HepG2 (cell line): ENCODE measurements around the gene TAF3. TPM values are rescaled to one million over a fixed set of nuclear protein-coding genes. Genes with fewer than 3 reads are reported as not detected.

ENCODE experiments used
- EEA1 ChIP-seq: sonication (generic); formaldehyde crosslinking; IDR thresholded peaks from 2 replicates; pipeline ENCODE4 v1.5.1; 2020; ENCODE audit warnings: mild to moderate bottlenecking, missing genetic modification reagents, borderline replicate concordance
- KIAA2018 ChIP-seq: sonication (generic); formaldehyde crosslinking; IDR thresholded peaks from 2 replicates; pipeline ENCODE4 v1.5.0; 2020; ENCODE audit warnings: mild to moderate bottlenecking, missing genetic modification reagents, borderline replicate concordance
- MATR3 ChIP-seq: sonication (generic); formaldehyde crosslinking; IDR thresholded peaks from 2 replicates; pipeline ENCODE4 v1.4.0; 2020; ENCODE audit warnings: missing genetic modification reagents
- NBN ChIP-seq: fragments of 450-650 bp; conservative IDR thresholded peaks from 2 replicates; pipeline ENCODE4 v1.6.1; 2017
- NFE2 ChIP-seq: sonication (generic); formaldehyde crosslinking; IDR thresholded peaks from 2 replicates; pipeline ENCODE4 v1.4.0; 2020; ENCODE audit warnings: missing genetic modification reagents
- NFIB ChIP-seq: sonication (generic); formaldehyde crosslinking; IDR thresholded peaks from 2 replicates; pipeline ENCODE4 v1.9.0; 2021; ENCODE audit warnings: missing genetic modification reagents, mild to moderate bottlenecking, borderline replicate concordance
- NFKB2 ChIP-seq: sonication (generic); formaldehyde crosslinking; IDR thresholded peaks from 2 replicates; pipeline ENCODE4 v1.4.0; 2020; ENCODE audit warnings: missing genetic modification reagents, borderline replicate concordance
- SMARCC2 ChIP-seq: fragments of 450-650 bp; IDR thresholded peaks from 2 replicates; pipeline ENCODE4 v1.6.1; 2017; ENCODE audit warnings: antibody characterized with exemption, mild to moderate bottlenecking
- SOX5 ChIP-seq: IDR thresholded peaks from 2 replicates; pipeline ENCODE4 v1.6.1; 2016; ENCODE audit warnings: borderline replicate concordance
- SRSF4 ChIP-seq: fragments of 200-400 bp; formaldehyde crosslinking; IDR thresholded peaks from one replicate; pipeline ENCODE4 v1.6.1; 2018; ENCODE audit warnings: mild to moderate bottlenecking, low read depth, low read length, moderate library complexity; ENCODE audit not compliant: poor library complexity, severe bottlenecking
- ZC3H4 ChIP-seq: sonication (generic); formaldehyde crosslinking; IDR thresholded peaks from 2 replicates; pipeline ENCODE4 v1.4.0; 2020; ENCODE audit warnings: missing genetic modification reagents, borderline replicate concordance
- ZFP36L2 ChIP-seq: sonication (generic); formaldehyde crosslinking; IDR thresholded peaks from 2 replicates; pipeline ENCODE4 v1.4.0; 2020; ENCODE audit warnings: missing genetic modification reagents
- ZMYM2 ChIP-seq: sonication (generic); formaldehyde crosslinking; IDR thresholded peaks from 2 replicates; pipeline ENCODE4 v1.8.0; 2022; ENCODE audit warnings: mild to moderate bottlenecking, missing genetic modification reagents
- ZMYM3 ChIP-seq: sonication (generic); formaldehyde crosslinking; IDR thresholded peaks from 2 replicates; pipeline ENCODE4 v1.5.1; 2020; ENCODE audit warnings: mild to moderate bottlenecking, missing genetic modification reagents
- ZNF10 ChIP-seq: sonication (generic); formaldehyde crosslinking; IDR thresholded peaks from 2 replicates; pipeline ENCODE4 v1.4.0; 2020; ENCODE audit warnings: mild to moderate bottlenecking, low read depth, missing genetic modification reagents, borderline replicate concordance
- ZNF224 ChIP-seq: sonication (generic); formaldehyde crosslinking; IDR thresholded peaks from 2 replicates; pipeline ENCODE4 v1.5.0; 2020; ENCODE audit warnings: mild to moderate bottlenecking, missing genetic modification reagents
- ZNF589 ChIP-seq: sonication (generic); formaldehyde crosslinking; conservative IDR thresholded peaks from 2 replicates; pipeline ENCODE4 v1.8.0; 2022; ENCODE audit warnings: mild to moderate bottlenecking, moderate library complexity, missing genetic modification reagents
- ZNF724P ChIP-seq: sonication (generic); formaldehyde crosslinking; IDR thresholded peaks from 2 replicates; pipeline ENCODE4 v1.8.0; 2022; ENCODE audit warnings: missing genetic modification reagents, borderline replicate concordance
- ZNF768 ChIP-seq: sonication (generic); formaldehyde crosslinking; IDR thresholded peaks from 2 replicates; pipeline ENCODE4 v1.4.0; 2020; ENCODE audit warnings: missing genetic modification reagents
- polyA plus RNA-seq, 8 experiments: library from polyadenylated mRNA; depleted of rRNA in 3 of 8; stranded (reverse) in 7 of 8; unstranded in 1 of 8; fragments of >200 nt; fragmentation: Illumina TruSeq in 4 of 8; extraction: Trizol in 4 of 8; gene quantifications; 2 replicates each; pipeline versions ENCODE4 v1.2.1 to v1.2.3, GENCODE V29; 2011 to 2016; ENCODE audit warnings: low read depth in 4 of 8, missing spikeins in 1 of 8, mixed read lengths in 1 of 8; ENCODE audit not compliant: insufficient read depth in 1 of 8
- total RNA-seq, 5 experiments: library from RNA; depleted of rRNA; stranded (reverse); fragments of >200 nt; fragmentation: Illumina TruSeq; extraction: Trizol; gene quantifications; 2 replicates each; pipeline ENCODE4 v1.2.3, GENCODE V29; 2016; ENCODE audit warnings: low read depth in 1 of 5
- TF ChIP-seq, protein P1 (sequence below): sonication (generic); formaldehyde crosslinking; IDR thresholded peaks from 2 replicates; pipeline ENCODE4 v1.4.0; 2020; ENCODE audit warnings: mild to moderate bottlenecking, missing genetic modification reagents
- TF ChIP-seq, protein P2 (sequence below): sonication (generic); formaldehyde crosslinking; IDR thresholded peaks from 2 replicates; pipeline ENCODE4 v1.8.0; 2022; ENCODE audit warnings: mild to moderate bottlenecking, missing genetic modification reagents, moderate library complexity
- TF ChIP-seq, protein P3 (sequence below): sonication (generic); formaldehyde crosslinking; IDR thresholded peaks from 2 replicates; pipeline ENCODE4 v1.4.0; 2020; ENCODE audit warnings: mild to moderate bottlenecking, low read depth, missing genetic modification reagents

The TAF3 gene
- total and polyA plus RNA-seq, 2 of the 13 experiments (the other 11 are each of a cell fraction or from before 2014, with no cell fraction given): 1.7 to 2.9 TPM

DNA sequence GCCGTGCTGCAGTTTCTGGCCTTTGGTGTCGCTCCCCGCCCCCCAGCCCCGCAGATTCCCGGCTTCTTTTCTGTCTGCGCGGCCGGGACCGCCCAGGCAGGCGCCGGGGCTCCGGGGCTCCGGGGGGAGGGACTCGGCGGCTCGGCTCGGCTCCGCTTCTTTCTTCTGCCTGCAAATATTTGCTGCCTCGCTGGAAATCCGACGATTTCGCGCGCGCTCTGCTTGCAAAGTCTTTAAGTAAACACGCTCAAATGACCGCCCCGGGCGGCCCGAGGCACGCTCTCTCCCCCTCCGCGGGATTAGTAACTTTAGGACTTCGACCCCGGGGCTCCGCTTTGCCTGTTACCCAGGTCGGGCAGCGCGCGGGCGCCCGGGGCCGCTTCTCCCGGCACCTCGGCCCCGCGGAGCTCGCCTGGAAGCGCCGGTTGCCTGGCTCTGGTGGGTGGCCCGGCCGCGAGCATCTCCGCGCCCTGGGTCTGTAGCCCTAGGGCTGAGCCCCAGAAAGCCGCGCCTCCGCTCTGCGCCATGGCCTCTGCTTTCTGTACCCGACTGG, 232.3 kb downstream of the TAF3 start (continued):
- TF ChIP-seq NFE2 (CRISPR knock-in tag) (no peak), NBN (no peak), NFIB (CRISPR knock-in tag) (no peak), ZNF10 (CRISPR knock-in tag) (no peak), ZNF589 (no peak), SRSF4 (no peak), ZC3H4 (CRISPR knock-in tag) (no peak), ZNF724P (CRISPR knock-in tag) (no peak), ZNF768 (CRISPR knock-in tag) (no peak), ZNF224 (CRISPR knock-in tag) (no peak), KIAA2018 (CRISPR knock-in tag) (no peak), ZMYM2 (CRISPR knock-in tag) (no peak), SOX5 (CRISPR knock-in tag) (peak; percentile 59; the same call in 1 of the 2 replicates), EEA1 (CRISPR knock-in tag) (no peak), ZFP36L2 (no peak), NFKB2 (CRISPR knock-in tag) (peak; percentile 47; the same call in 1 of the 2 replicates), MATR3 (CRISPR knock-in tag) (no peak), ZMYM3 (CRISPR knock-in tag) (no peak), SMARCC2 (no peak)
- TF ChIP-seq, protein P1, sequence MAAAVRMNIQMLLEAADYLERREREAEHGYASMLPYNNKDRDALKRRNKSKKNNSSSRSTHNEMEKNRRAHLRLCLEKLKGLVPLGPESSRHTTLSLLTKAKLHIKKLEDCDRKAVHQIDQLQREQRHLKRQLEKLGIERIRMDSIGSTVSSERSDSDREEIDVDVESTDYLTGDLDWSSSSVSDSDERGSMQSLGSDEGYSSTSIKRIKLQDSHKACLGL (CRISPR knock-in tag): 0 out of 2 replicates have a peak, but pooled peaks have one; percentile 25
- TF ChIP-seq, protein P2, sequence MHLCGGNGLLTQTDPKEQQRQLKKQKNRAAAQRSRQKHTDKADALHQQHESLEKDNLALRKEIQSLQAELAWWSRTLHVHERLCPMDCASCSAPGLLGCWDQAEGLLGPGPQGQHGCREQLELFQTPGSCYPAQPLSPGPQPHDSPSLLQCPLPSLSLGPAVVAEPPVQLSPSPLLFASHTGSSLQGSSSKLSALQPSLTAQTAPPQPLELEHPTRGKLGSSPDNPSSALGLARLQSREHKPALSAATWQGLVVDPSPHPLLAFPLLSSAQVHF (CRISPR knock-in tag): no peak
- TF ChIP-seq, protein P3, sequence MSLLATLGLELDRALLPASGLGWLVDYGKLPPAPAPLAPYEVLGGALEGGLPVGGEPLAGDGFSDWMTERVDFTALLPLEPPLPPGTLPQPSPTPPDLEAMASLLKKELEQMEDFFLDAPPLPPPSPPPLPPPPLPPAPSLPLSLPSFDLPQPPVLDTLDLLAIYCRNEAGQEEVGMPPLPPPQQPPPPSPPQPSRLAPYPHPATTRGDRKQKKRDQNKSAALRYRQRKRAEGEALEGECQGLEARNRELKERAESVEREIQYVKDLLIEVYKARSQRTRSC (CRISPR knock-in tag): no peak
